ENCODE data around the gene C17orf113. TPM values are rescaled to one million over a fixed set of nuclear protein-coding genes. Genes with fewer than 3 reads are reported as not detected.
A peak's percentile ranks its signal among the peaks of the same experiment; 100 is the strongest.

Gene C17orf113
- total RNA-seq, 1 experiment from 2014 or later: 0.74 TPM

DNA sequence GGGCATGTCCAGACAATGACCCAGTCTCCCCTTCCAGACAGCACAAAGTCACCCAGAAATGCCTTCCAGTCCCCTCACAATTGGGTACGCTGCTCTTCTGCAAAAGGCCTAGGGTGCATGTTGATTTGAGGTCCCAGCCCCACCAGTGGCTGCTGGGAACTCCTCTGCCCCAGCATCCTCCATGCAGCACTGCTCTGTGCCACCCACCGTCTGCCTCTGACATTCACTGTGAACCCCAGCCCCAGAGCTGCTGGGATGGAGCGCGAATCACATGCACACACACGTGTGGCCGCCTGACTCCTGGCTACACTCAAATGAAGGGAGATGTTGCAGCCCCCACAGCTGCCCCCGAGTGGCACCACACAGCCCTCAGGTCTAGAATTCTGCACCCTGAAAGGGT is 1.2 kb upstream of the C17orf113 start:
- intact Hi-C loops (cut with micrococcal nuclease; ENCODE audit: unreplicated experiment): no loop called here
- DNase-seq (ENCODE audit: low read depth, low spot score) (no peak), ATAC-seq (no peak)
- H3K4me1 ChIP-seq (ENCODE audit: control insufficient read depth, insufficient read depth, low read length): peaks cover 2% of the 10 kb centered on the region; the same call in 1 of the 2 replicates
- no peak overlapping the region for H3K4me3 ChIP-seq (ENCODE audit: low read depth in 2 of 2, low read length in 2 of 2)
- no peaks in the 10 kb centered on the region for H3K27me3 ChIP-seq (ENCODE audit: control insufficient read depth, insufficient read depth, low read length)
- TF ChIP-seq, protein P1, sequence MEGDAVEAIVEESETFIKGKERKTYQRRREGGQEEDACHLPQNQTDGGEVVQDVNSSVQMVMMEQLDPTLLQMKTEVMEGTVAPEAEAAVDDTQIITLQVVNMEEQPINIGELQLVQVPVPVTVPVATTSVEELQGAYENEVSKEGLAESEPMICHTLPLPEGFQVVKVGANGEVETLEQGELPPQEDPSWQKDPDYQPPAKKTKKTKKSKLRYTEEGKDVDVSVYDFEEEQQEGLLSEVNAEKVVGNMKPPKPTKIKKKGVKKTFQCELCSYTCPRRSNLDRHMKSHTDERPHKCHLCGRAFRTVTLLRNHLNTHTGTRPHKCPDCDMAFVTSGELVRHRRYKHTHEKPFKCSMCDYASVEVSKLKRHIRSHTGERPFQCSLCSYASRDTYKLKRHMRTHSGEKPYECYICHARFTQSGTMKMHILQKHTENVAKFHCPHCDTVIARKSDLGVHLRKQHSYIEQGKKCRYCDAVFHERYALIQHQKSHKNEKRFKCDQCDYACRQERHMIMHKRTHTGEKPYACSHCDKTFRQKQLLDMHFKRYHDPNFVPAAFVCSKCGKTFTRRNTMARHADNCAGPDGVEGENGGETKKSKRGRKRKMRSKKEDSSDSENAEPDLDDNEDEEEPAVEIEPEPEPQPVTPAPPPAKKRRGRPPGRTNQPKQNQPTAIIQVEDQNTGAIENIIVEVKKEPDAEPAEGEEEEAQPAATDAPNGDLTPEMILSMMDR (IDR thresholded peaks at IDR 0.05): no peak
- TF ChIP-seq TCF7L2 (IDR thresholded peaks at IDR 0.05; ENCODE audit: low read depth, low read length) (no peak), SIN3A (IDR thresholded peaks at IDR 0.05; ENCODE audit: borderline replicate concordance, insufficient read depth, low read depth, low read length) (no peak), POLR2AphosphoS5 (IDR thresholded peaks at IDR 0.05; ENCODE audit: low read depth, low read length) (no peak), REST (IDR thresholded peaks at IDR 0.05; ENCODE audit: insufficient read depth in 1 of 2, low read depth in 2 of 2, low read length in 1 of 2) (no peak)
- BruUV-seq (replicated peaks): no TSS peak
- ChIA-PET POLR2A (no interaction called here), CTCF (interaction anchor here (0.7 kb wide), 2 partner anchors 18 to 647 kb away, joined by 3 read pairs; no protein-coding TSS in a partner anchor)
- H3K36me3 ChIP-seq (ENCODE audit: control insufficient read depth, insufficient read depth, low read length): no peaks in the 10 kb centered on the region
- in situ Hi-C loops (cut with HindIII; ENCODE audit: low pct_unique_long_range_greater_than_20kb, low sequenced_read_pairs): no loop called here
- H3K27ac ChIP-seq (ENCODE audit: low read length): no peak overlapping the region
- H3K9me3 ChIP-seq (ENCODE audit: control insufficient read depth, insufficient read depth, low read depth, low read length): no peaks in the 10 kb centered on the region

GRCh38 chr17:42051013-42051400 is 606 bp upstream of the C17orf113 start:
- H3K4me3 ChIP-seq (ENCODE audit: low read depth in 2 of 2, low read length in 2 of 2): peak overlapping the region; percentile 47 to 53
- no peaks in the 10 kb centered on the region for H3K36me3 ChIP-seq (ENCODE audit: control insufficient read depth, insufficient read depth, low read length)
- TF ChIP-seq, protein P1 (IDR thresholded peaks at IDR 0.05): no peak
- TF ChIP-seq POLR2AphosphoS5 (IDR thresholded peaks at IDR 0.05; ENCODE audit: low read depth, low read length): no peak
- TF ChIP-seq SIN3A (IDR thresholded peaks at IDR 0.05; ENCODE audit: borderline replicate concordance, insufficient read depth, low read depth, low read length): no peak
- TF ChIP-seq TCF7L2 (IDR thresholded peaks at IDR 0.05; ENCODE audit: low read depth, low read length): no peak
- no peak for TF ChIP-seq REST (IDR thresholded peaks at IDR 0.05; ENCODE audit: insufficient read depth in 1 of 2, low read depth in 2 of 2, low read length in 1 of 2)
- POLR2A ChIA-PET: no interaction called here
- in situ Hi-C loops (cut with HindIII; ENCODE audit: low pct_unique_long_range_greater_than_20kb, low sequenced_read_pairs) (no loop called here), intact Hi-C loops (cut with micrococcal nuclease; ENCODE audit: unreplicated experiment) (no loop called here)
- H3K27ac ChIP-seq (ENCODE audit: low read length): no peak overlapping the region
- H3K9me3 ChIP-seq (ENCODE audit: control insufficient read depth, insufficient read depth, low read depth, low read length): no peaks in the 10 kb centered on the region
- H3K4me1 ChIP-seq (ENCODE audit: control insufficient read depth, insufficient read depth, low read length): peaks cover 2% of the 10 kb centered on the region; the same call in 1 of the 2 replicates
- DNase-seq (ENCODE audit: low read depth, low spot score) (no peak), ATAC-seq (peak; percentile 48; the same call in 1 of the 2 replicates)
- no TSS peak for BruUV-seq (replicated peaks)
- H3K27me3 ChIP-seq (ENCODE audit: control insufficient read depth, insufficient read depth, low read length): no peaks in the 10 kb centered on the region
- CTCF ChIA-PET: interaction anchor here (0.7 kb wide), 2 partner anchors 18 to 648 kb away, joined by 3 read pairs; no protein-coding TSS in a partner anchor

Measured in Panc1 (cell line).